GM12891 (cell line): ENCODE data around the gene FAM50B.

Source experiments
- POLR2A ChIP-seq: IDR thresholded peaks from 2 replicates; pipeline ENCODE4 v1.6.1; 2011; ENCODE audit warnings: low read depth, low read length, control low read depth
- POLR2AphosphoS5 ChIP-seq: IDR thresholded peaks from 2 replicates; pipeline ENCODE4 v1.6.1; 2011; ENCODE audit warnings: low read depth, low read length, control low read depth
- POU2F2 ChIP-seq: IDR thresholded peaks from 2 replicates; pipeline ENCODE4 v1.6.1; 2011; ENCODE audit warnings: low read depth, mild to moderate bottlenecking, control low read depth, low read length, moderate library complexity
- SPI1 ChIP-seq: IDR thresholded peaks from 2 replicates; pipeline ENCODE4 v1.6.1; 2011; ENCODE audit warnings: low read depth, low read length, control low read depth
- TAF1 ChIP-seq: IDR thresholded peaks from 2 replicates; pipeline ENCODE4 v1.6.1; 2011; ENCODE audit warnings: low read depth, low read length, control low read depth

DNA sequence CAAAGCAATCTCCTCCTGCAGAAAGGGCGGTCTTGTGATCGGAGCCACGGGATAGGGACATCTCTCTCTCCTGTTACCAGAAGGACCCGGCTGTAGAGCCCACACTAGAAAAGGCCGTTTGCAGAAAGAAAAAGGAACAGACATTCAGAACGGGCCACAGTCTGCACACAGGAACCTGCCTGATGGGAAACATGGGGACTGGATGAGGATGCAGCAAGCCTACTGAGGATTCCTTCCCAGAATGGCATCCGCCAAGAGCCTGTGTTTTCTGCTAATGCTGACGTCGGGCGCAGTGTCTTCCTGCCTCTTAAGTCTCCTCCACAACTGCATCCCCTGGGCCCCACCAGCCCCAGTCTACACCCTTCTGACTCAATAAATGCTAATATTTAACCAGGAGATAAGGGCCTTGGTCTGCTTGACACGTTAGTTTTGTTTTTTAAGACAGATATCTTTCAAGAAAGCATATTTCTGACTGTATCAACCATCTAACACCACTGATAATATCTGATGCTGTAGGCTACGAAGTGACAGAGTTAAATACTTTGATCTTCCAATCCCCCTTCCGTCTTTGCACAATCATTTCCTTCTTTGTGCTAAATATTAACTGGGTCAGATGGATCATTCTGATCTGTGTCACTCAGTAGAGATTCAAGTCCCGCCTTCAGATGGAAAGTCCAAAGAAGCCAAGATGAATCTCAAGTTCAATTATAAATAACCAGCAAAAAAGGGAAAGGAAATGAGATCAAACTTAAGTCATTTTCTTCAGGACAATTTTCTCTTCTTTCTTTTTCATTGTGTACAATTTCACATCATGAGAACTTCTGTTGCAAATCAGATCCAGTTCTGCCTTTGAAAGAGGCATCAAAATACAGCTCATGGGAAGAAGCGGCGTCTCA lies 20.7 kb downstream of the FAM50B start:
- no peak for TF ChIP-seq TAF1
- no peak for TF ChIP-seq POLR2AphosphoS5
- TF ChIP-seq POLR2A, result no peak
- TF ChIP-seq SPI1, result no peak
- TF ChIP-seq POU2F2, result no peak
